Gastroesophageal sphincter (tissue), 3 donors: Measurements from ENCODE around the gene AGER.

Experiments used
- EP300 ChIP-seq: sonication (generic); formaldehyde crosslinking; IDR thresholded peaks from one replicate; pipeline ENCODE4 v1.6.1; 2017; ENCODE audit warnings: antibody characterized with exemption, mild to moderate bottlenecking
- POLR2A ChIP-seq, 2 donors: fragments of 450-650 bp; IDR thresholded peaks; one replicate each; pipeline ENCODE4 v1.6.1; 2017; ENCODE audit warnings: antibody characterized with exemption in 2 of 2, mild to moderate bottlenecking in 2 of 2, moderate library complexity in 1 of 2
- POLR2AphosphoS5 ChIP-seq: sonication (generic); formaldehyde crosslinking; IDR thresholded peaks from one replicate; pipeline ENCODE4 v1.6.1; 2017; ENCODE audit warnings: antibody characterized with exemption
- TF ChIP-seq, protein P1 (sequence below), 4 experiments: fragments of 200-600 bp in 2 of 4; fragments of 450-650 bp in 2 of 4; sonication (generic) in 1 of 4; IDR thresholded peaks; one replicate each; pipeline ENCODE4 v1.5.1; 2017 to 2019; ENCODE audit warnings: antibody characterized with exemption in 4 of 4, mild to moderate bottlenecking in 2 of 4, moderate library complexity in 2 of 4

DNA sequence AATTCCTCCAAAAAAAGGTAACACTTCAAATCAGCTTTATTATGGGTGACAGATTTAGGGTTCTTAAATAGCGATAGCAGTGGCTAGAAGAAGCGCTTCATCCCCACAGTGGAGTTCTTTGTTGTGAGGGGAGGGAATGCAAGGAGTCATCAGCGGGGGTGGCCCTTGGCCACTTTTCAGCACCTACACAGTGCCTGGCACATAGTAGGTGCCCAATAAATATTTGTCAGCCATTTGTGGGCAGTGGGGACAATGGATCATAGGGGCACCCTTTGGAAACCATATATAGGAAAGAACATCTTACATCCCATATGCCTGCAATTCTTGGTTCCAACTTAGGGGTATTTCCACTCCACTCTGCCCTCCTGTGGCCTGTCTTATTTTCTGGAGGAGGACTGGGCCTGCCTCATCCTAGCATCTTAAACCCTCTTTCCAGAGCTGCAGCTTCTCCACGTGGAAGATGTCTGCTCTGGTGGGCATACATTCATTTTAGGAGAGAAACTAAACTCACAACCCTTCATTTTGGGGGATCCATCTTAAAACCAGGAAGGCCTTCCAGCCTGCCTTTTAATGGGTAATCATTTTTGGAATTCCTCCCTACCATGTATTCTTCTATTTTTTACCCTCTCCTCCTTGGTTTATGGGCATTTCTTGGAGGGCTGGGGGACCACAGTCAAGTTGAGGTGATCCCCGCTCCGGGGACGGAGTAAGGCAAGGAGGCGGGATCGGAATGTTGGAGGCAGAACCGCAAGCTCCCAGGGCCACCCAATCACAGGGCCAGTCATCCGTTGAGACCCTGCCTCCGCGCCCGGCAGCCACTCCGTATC lies 11.0 kb upstream of the AGER start:
- TF ChIP-seq, protein P1, sequence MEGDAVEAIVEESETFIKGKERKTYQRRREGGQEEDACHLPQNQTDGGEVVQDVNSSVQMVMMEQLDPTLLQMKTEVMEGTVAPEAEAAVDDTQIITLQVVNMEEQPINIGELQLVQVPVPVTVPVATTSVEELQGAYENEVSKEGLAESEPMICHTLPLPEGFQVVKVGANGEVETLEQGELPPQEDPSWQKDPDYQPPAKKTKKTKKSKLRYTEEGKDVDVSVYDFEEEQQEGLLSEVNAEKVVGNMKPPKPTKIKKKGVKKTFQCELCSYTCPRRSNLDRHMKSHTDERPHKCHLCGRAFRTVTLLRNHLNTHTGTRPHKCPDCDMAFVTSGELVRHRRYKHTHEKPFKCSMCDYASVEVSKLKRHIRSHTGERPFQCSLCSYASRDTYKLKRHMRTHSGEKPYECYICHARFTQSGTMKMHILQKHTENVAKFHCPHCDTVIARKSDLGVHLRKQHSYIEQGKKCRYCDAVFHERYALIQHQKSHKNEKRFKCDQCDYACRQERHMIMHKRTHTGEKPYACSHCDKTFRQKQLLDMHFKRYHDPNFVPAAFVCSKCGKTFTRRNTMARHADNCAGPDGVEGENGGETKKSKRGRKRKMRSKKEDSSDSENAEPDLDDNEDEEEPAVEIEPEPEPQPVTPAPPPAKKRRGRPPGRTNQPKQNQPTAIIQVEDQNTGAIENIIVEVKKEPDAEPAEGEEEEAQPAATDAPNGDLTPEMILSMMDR (IDR thresholded peaks at IDR 0.05), result peak in 3 of 4 experiments; percentile 48 to 79 (median 74)
- TF ChIP-seq POLR2A (IDR thresholded peaks at IDR 0.05), result peak; percentile 30 to 35
- TF ChIP-seq POLR2AphosphoS5, result peak; percentile 43
- no peak for TF ChIP-seq EP300
